NCI-H510A treated with DMSO at 0.1 percent for 48 hours (cell line): ENCODE results near the gene NEIL1.
"Not testable (repeated sequence)": the region's sequence is repeated elsewhere in the genome, so short reads cannot be mapped to it uniquely, and the experiment has no call there.

ENCODE experiments used
- DNase-seq: peaks from one replicate; lab custom pipeline; 2025; lab: John Stamatoyannopoulos, UW

NEIL1 gene

DNA sequence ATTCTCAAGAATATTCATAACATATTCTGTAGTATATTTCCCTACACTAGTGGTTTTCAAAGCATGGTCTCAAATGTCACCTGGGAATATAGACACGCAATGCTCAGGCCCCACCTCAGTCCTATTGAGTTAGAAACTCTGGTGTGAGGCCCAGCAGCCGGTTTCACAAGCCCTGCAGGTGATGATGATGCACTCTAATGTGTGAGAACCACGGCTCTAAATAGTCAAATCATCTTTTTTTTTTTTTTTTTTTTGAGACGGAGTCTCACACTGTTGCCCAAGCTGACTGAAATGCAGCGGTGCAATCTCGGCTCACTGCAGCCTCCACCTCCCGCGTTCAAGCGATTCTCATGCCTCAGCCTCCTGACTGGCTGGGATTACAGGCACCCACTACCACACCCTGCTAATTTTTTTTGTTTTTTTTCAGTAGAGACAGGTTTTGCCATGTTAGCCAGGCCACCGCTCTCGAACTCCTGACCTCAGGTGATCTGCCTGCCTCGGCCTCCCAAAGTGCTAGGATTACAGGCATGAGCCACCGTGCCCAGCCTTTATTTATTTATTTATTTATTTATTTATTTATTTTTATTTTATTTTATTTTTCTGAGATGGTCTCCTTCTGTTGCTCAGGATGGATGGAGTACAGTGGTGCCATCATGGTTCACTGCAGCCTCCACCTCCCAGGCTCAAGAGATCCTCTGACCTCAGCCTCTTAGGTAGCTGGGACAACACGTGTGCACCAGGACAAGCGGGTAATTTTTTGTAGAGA lies 13.0 kb upstream of the NEIL1 start:
- DNase-seq: not testable (repeated sequence)

DNA sequence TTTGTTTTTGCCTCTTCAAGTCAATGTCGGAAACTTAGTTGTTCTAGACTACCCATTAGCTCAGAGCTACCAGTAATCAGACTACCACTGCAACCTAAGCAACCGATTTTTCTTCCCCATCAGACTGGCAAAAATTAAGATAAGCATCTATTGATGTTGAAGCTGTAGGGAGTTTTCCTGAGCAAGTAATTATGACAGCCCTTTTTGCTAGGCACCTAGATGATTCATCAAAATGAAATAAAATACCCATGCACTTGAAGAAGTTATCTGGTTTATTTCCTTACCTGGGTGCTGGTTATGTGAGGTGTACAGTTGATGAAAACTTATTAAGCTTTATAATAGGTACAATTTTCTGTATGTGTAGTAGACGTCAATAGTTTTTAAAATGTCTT lies 11.5 kb upstream of the NEIL1 start:
- no peak for DNase-seq

DNA sequence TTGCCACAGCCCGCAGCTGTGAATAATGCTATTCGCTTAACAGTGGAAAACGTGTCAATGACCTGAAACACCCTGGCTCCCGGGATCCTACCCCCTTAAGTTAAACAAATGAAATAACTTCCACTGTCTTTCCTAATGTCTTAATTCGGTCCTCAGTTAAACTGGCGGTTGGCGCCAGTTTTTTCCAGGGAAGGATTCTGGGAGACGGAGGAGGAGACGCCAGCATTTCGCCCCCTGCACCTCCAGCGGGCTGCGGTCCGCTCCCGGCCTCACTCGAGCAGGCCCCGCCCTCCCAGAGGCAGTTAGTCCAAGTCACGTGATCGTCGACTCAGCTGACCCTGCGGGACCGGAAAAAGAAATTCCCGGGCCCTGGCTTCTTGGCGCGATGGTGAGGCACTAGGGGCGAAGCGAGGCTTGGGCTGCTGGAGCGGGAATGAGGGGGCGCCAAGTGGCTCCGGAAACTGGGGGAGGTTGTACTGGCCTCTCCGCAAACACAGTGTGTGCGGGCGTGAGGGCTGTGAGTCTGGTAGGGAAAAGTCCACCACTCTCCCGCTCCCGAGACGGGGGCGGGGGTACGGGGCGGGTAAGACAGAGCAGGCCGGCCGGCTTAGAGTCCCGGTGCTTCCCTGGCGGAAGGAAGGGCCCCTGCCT lies 11.0 kb upstream of the NEIL1 start, which contains the start of gene COMMD4:
COMMD4 (plus strand) TSS at position 359 of the 651 bp plus-strand sequence; CDS start at position 386, 27 bp downstream.
- DNase-seq: peak; percentile 93

DNA sequence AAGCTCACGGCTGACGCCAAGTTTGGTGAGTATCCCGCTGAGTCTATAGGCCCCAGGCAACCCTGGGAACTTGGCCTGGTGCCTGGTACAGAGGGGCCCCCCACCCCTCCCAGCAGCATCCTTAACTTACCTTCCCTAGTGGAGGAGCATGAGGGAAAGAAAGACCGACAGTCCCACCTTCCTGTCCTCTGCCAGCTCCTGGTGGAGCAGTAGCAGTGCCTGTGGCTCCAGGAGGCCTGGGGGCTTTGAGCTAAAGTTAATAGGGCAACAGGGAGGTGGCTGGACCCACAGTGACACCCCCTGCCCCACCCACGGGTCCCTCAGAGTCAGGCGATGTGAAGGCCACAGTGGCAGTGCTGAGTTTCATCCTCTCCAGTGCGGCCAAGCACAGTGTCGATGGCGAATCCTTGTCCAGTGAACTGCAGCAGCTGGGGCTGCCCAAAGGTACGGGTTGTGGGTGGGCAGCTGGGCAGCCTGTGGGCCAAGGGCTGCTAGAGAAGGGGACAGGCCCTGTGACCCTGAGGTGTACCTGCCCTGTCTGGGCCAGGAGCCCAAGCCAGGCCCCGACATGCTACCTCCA lies 8.1 kb upstream of the NEIL1 start:
- no peak for DNase-seq

DNA sequence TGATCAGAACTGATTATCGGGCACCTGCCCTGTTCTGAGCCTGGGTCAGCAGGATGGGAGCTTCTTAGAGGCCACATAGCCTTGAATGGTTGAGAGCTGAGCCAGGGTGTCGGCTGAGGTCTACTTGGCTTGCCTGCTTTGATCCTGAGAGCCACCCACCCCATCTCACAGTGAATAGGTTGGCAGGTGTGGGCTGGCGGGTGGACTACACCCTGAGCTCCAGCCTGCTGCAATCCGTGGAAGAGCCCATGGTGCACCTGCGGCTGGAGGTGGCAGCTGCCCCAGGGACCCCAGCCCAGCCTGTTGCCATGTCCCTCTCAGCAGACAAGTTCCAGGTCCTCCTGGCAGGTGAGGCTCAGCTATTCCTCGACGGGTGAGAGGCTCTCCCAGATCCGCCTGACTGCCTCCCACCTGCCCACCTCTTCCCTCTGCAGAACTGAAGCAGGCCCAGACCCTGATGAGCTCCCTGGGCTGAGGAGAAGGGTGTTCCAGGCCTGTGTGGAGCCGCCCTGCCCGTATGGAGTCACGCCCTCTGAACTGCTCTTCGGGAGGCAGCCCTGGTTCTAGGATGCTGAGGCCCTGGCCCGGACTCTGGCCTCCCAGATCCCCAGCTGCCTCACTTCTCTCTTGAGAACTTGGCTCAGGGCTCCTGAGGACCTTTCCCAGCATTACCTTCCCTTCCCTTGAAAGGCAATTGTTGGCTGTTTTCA lies 7.2 kb upstream of the NEIL1 start:
- no peak for DNase-seq

DNA sequence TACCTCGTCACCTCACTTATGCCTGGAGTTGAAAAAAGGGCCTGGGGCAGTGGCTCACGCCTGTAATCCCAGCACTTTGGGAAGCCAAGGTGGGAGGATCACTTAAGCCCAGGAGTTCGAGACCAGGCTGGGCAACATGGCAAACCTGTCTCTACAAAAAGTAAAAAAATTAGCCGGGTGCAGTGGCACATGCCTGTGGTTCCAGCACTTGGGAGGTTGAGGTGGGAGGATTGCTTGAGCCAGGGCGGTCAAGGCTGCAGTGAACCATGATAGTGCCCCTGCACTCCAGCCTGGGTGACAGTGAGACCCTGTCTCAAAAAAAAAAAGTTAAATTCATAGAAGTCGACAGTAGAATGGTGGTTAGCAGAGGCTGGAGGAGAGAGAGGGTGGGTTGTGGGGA lies 4.6 kb upstream of the NEIL1 start:
- DNase-seq: no peak

DNA sequence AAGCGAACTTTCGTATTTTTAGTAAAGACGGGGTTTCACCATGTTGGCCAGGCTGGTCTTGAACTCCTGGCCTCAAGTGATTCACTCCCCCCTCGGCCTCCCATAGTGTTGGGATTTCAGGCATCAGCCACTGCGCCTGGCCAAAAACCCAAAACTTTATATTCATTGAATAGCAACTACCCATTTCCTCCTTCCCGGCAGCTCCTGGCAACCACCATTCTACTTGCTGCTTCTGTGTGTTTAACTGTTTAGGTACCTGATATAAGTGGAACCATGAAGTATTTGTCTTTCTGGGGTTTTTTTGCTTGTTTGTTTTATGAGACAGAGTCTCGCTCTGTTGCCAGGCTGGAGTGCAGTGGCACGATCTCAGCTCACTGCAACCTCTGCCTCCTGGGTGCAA lies 2.9 kb upstream of the NEIL1 start:
- not testable (repeated sequence) for DNase-seq

DNA sequence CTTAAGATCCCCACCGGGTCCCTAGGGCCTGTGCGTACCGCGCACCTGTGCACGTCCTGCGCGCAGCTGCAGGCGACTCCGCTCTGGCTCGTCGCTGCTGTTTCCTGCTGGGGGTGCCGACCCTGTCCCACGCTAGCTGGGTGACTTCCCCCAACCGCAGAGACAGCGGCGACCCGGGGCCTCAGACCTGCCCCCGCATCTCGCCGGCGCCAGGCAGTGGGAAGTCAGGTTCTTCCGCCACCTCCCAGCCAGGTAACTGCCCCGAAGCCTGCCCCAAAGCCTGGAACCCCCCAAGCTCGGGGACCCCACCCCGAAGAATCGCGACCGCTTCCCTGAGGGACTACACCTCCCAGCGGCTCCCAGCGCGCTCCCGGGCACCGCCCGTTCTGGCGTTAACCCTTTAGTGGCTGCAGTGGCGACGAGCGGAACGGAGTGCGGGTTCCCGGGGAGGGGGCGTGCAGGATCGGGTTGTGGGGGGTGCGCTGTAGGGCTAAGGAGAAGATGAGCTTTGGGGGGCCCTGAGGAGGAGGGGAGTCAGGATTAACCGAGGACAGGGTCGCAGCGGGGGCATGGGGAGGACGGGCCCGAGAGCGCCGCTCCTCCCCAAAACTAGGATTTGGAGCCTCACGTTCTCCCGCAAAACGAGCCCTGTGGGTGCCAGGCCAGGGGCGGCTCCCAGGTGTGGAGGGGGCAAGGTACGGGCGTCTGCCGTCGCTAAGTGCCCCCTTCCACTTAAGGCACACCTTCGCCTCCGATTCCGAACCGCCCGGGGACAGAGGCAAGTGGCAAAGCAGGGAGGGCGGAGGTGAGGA lies 589 bp downstream of the NEIL1 start:
- DNase-seq: peak; percentile 24

DNA sequence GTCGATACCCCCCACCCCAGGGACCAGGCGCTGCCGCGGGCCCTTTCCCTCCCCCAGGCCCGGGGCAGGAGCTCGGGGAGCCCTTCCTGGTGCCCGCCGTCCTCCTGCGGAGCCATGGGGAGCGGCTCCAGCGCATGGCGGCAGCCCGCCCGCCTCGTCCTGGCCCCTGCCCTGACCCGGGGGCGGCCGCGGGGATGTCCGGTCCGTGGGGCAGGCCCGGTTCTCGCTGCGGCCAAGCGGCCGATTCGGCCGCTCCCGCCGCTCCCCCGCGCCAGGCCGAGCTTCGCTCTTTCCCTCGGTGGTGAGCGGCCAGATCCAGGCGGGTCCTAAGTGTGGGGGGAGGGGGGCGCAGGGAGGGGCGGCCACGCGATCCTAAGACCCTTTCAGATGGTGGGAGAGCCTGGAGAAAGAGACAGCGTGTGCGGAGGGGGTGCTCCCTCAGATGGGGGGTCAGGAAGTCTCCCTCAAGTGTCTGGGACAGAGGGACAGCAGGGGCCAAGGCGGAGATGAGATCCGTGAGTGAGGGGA lies 1.3 kb downstream of the NEIL1 start:
- DNase-seq: no peak

DNA sequence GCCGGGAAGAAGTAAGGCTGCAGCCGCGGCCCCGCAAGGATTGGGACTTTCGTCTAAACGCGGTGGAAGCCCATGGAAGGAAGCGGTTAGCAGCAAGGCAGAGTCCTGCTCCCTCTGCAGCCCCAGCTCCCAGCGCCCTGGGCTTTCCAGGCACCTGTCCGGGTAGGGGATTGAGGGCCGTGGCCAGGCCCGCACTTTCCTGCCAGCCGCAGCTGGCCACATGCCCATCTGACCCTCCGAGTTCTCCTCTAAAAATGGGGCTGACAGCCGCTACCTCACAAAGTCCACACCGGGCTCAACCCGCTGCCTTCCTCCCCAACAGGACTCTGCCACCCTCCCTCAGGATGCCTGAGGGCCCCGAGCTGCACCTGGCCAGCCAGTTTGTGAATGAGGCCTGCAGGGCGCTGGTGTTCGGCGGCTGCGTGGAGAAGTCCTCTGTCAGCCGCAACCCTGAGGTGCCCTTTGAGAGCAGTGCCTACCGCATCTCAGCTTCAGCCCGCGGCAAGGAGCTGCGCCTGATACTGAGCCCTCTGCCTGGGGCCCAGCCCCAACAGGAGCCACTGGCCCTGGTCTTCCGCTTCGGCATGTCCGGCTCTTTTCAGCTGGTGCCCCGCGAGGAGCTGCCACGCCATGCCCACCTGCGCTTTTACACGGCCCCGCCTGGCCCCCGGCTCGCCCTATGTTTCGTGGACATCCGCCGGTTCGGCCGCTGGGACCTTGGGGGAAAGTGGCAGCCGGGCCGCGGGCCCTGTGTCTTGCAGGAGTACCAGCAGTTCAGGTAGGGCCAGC lies 1.9 kb downstream of the NEIL1 start:
- no peak for DNase-seq

DNA sequence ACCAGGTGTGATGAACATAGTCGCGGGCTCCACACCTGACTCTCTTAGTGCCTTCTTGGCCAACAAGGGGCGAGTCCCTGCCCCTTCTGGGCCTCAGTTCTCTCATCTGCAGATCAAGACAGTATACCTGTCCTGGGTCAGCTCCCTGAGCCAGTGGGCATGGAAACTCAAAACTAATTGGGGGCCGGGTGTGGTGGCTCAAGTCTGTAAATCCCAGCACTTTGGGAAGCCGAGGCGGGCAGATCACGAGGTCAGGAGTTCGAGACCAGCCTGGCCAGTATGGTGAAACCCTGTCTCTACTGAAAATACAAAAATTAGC lies 2.5 kb downstream of the NEIL1 start:
- not testable (repeated sequence) for DNase-seq

DNA sequence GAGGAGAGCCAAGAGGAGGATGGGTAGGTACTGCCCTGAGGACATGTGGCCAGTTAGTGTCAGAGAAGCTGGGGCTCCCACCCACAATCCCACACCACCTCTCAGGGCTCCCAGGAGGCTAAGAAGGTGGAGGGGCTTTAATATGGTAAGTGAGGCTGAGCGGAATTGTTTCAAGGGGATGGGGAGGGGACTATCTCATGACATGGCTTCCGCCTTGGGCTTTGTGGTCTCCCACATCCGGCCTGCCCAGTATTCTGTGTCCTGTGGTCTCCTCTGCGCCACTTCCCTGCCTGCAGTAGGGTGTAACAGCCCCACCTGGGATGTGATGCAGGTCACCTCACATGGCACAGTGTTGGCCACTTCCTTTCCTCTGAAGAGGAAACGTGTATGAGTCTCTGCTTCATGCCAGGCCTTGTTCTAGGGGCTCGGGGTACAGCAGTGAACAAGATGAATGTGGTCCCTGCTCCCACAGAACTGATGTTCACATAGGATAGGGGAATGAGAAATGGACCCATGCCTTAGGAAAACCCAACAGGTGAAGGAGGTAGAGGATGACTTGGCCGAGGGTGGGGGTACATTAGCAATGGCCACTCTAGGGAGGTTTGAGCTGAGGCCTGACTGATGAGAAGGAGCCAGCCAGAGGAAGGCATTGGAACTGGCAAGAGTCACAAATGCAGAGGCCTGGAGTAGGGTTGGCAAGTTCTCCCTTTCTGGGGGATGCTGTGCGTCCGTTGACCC lies 3.2 kb downstream of the NEIL1 start:
- no peak for DNase-seq

DNA sequence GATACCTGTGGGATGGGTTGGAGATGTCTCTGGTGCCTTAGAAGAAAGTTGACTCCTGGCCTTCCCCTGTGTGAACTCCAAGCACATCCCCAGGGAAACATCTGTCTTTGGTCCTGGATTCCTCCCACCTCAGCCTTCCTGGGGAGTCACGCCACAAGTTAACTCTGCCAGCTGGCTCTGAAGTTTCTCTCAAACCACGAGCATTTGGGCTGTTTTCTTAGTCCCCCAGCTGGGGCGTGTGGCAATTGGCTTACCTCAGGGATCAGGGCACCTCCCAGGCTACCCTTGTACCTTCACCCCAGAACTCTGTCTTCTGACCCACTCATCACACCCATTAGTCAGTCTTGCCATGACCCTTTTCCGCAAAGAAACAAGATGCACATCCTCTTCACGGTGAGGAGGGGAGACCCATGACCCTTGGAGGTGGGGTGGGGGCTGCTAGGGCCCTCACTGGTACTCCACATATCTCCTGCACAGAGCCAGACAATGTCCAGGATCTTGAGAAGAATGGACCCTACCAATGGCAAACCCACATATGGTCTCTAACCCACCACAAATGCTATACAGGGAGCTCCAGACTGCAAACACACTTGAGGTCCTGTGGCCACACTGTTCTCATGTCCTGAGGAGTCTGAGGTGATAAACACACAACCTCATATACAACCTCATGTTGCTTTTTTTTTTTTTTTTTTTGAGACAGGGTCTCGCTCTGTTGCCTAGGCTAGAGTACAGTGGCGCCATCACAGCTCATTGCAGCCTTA lies 3.9 kb downstream of the NEIL1 start:
- DNase-seq: no peak

DNA sequence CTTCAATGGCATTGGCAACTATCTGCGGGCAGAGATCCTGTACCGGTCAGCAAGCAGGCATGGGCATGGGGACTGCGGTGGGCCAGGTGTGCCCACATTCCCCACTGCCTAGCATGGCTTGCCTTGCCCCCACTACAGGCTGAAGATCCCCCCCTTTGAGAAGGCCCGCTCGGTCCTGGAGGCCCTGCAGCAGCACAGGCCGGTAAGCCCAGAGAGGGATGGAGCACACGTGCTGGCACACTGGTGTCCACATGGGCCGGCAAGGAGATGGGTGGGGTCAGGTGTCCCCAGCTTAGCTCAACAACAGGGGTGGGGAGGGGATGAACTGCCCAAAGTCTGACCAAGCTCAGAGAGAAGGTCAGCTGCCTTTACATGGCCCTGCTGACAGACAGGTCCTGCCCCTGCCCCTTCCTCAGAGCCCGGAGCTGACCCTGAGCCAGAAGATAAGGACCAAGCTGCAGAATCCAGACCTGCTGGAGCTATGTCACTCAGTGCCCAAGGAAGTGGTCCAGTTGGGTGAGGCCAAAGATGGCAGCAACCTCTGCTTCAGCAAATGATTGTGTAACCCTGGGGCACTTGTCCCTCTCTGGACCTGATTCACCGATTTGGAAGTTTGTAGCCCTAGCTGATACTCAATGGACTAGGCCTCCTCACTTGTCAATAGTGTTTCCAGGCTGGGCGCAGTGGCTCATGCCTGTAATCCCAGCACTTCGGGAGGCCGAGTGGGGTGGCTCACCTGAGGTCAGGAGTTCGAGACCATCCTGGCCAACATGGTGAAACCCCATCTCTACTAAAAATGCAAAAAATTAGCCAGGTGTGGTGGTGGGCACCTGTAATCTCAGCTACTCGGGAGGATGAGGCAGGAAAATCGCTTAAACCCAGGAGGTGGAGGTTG lies 5.6 kb downstream of the NEIL1 start:
- no peak for DNase-seq

DNA sequence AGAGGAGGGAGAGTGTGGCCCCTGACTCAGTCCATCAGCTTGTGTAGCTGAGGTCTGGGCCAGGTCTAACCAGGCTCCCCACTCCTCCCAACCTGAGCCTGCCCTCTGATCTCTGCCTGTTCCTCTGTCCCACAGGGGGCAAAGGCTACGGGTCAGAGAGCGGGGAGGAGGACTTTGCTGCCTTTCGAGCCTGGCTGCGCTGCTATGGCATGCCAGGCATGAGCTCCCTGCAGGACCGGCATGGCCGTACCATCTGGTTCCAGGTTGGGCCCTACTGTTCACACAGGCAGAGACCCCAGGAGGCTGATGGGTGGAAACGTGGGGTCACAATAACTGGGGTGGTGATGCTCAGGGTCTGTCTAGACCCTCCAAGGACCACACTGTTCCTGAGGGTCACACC lies 6.8 kb downstream of the NEIL1 start:
- no peak for DNase-seq

DNA sequence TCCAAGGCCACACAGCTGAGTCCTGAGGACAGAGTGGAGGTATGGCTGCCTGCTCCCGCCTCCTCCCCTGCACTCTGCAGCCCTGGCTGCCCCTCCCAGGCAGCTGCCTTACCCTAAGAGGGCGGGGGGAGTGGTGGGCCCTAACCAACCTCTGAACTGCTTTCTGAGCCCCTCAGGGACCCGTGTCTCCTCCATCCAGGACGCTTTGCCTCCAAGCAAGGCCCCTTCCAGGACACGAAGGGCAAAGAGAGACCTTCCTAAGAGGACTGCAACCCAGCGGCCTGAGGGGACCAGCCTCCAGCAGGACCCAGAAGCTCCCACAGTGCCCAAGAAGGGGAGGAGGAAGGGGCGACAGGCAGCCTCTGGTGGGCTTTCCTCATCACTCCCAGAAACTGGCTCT lies 7.6 kb downstream of the NEIL1 start:
- no peak for DNase-seq

DNA sequence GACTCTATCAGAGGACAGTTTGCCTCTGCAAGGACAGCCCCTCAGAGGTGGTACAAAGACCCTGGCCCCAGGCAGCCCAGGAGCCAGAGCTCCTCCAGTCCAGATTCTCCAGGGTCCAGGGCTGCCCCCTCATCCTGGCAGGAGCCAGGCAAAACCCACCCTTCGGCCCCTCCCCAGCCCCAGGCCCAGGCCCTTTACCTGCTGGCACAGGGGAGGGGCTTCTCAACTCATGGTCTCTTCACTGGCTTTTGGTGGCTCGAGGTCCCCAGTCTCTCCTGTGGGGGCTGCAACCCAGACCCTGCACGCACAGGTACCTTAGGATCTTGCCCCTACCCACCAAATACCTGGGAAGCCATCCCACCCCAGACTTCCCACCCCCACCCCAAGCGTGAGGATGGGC lies 8.5 kb downstream of the NEIL1 start:
- DNase-seq: no peak

DNA sequence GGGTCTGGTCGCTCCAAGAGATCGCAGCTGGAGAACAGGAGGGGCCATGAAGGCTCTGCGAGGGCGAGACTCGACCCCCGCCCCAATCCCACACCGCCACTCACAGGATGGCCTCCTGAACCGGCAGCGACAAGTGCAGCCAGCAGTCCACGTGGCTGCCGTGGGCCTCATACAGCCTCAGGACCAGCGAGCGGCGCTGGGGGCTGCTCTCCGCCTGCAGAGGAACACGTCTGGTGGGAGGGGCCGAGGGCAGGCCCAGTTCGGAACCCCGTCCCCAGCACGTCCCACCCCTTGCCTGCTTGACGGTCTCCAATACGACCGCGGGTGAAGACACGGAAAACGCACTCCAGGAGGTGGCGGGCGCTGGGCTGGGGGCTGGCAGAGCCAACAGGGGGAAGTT lies 9.2 kb downstream of the NEIL1 start:
- no peak for DNase-seq
